BE2C (cell line): ENCODE results near the gene ZNF609.

Experiments used
- DNase-seq: peaks from one replicate; pipeline ENCODE4 v3.0.0-alpha.2; 2020
- H3K27me3 ChIP-seq: fragments of 250-450 bp; sonication (Bioruptor Pico); 2 replicates; pipeline ENCODE4 v1.5.1; 2020; ENCODE audit warnings: mild to moderate bottlenecking
- H3K36me3 ChIP-seq: fragments of 250-450 bp; sonication (Bioruptor Pico); 2 replicates; pipeline ENCODE4 v1.5.1; 2020; ENCODE audit warnings: mild to moderate bottlenecking
- H3K4me1 ChIP-seq: fragments of 250-450 bp; sonication (Bioruptor Pico); 2 replicates; pipeline ENCODE4 v1.5.1; 2020
- H3K4me3 ChIP-seq: 2 replicates; pipeline ENCODE4 v1.5.1; 2011; ENCODE audit warnings: low read depth, low read length
- H3K9me3 ChIP-seq: fragments of 250-450 bp; sonication (Bioruptor Pico); 2 replicates; pipeline ENCODE4 v1.5.1; 2020
- TF ChIP-seq, protein P1 (sequence below): IDR thresholded peaks from 2 replicates; pipeline ENCODE4 v1.5.1; 2012; ENCODE audit warnings: mild to moderate bottlenecking, low read depth, low read length

Gene ZNF609

DNA sequence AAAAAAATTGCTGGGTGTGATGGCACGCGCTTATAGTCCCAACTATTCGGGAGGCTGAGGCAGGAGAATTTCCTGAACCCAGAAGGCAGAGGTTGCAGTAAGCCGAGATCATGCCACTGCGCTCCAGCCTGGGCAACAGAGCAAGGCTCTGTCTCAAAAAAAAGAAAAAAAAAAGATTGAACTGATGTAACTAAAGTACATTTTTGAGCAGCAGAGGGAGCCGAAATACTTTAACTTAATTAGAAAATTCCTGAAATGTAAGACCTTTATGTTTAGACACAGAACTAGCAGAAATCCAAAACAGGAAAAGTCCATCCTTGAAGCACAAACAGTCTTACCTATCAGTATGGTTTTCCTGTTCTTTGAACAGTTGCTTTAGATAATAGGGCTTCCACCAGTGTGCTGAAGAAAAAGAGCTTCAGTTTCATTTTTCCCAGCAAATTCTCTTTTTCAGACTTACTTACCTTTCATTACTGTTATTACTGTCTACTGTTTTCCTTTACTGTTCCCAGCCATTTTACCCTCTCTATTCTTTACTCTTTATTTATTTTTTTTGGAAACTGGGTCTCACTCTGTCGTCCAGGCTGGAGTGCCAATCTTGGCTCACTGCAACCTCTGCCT lies 33.4 kb upstream of the ZNF609 start:
- DNase-seq: no peak
- Histone ChIP-seq H3K4me3 (no peak overlapping the region), H3K27me3 (no peaks in the 10 kb centered on the region), H3K9me3 (no peaks in the 10 kb centered on the region), H3K4me1 (no peaks in the 10 kb centered on the region), H3K36me3 (peaks cover 4% of the 10 kb centered on the region)
- TF ChIP-seq, protein P1, sequence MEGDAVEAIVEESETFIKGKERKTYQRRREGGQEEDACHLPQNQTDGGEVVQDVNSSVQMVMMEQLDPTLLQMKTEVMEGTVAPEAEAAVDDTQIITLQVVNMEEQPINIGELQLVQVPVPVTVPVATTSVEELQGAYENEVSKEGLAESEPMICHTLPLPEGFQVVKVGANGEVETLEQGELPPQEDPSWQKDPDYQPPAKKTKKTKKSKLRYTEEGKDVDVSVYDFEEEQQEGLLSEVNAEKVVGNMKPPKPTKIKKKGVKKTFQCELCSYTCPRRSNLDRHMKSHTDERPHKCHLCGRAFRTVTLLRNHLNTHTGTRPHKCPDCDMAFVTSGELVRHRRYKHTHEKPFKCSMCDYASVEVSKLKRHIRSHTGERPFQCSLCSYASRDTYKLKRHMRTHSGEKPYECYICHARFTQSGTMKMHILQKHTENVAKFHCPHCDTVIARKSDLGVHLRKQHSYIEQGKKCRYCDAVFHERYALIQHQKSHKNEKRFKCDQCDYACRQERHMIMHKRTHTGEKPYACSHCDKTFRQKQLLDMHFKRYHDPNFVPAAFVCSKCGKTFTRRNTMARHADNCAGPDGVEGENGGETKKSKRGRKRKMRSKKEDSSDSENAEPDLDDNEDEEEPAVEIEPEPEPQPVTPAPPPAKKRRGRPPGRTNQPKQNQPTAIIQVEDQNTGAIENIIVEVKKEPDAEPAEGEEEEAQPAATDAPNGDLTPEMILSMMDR: no peak

DNA sequence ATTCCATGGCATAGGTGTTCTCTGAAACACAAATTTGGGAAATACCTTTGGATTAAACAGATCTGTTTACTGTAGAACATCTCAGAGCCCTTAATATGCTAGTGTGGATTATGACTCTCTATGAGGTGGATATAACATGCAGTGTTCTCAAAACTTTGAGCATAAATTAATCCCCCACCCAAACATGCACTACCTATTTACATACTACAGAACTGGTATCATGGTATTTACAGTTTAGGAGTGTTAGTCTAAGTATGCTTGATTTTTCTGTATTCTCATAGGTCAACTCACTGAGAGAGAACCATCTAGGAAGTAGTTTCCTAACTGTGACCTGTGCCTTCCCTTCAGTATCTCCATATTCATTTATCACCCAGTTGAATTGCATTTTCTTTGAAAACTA lies 30.9 kb upstream of the ZNF609 start:
- H3K27me3 ChIP-seq: no peaks in the 10 kb centered on the region
- no peak overlapping the region for H3K4me3 ChIP-seq
- H3K36me3 ChIP-seq: peaks cover 4% of the 10 kb centered on the region
- no peak for DNase-seq
- H3K4me1 ChIP-seq: no peaks in the 10 kb centered on the region
- TF ChIP-seq, protein P1: no peak
- H3K9me3 ChIP-seq: no peaks in the 10 kb centered on the region

DNA sequence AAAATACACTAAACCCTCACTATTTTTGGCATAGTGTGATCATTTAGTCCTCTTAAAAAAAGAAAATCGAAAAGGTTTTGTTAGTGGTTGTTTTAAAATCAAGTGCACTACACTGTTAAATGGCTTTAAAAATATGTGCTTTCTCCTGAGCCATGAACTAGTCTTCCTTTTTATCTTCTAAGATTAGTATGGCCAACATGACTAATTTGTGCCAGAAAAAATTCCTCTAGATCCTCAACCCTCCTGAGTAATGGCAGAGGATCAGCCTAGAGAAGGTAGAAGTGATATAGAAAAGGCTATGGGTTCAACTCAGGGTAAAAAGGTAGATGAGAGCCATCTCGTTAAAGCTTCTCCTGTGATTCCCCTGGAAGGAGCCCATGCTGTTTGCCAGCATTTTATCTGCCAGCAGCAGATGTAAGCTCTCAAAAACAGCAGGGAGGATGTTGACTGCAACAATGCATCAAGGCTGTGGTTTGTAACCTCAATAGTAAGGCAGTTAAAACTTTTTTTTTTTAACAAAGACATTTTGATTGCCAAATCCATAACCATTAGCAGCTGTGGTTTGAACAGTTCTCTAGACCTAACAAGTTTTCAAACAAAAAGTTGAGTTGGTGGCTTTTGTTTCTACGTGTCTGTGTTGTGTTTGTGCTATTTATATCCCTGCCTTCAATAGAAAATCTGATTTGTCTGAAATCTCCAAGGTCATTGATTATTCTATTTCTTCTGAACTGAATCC lies 30.2 kb upstream of the ZNF609 start:
- H3K9me3 ChIP-seq: no peaks in the 10 kb centered on the region
- TF ChIP-seq, protein P1: no peak
- peaks cover 4% of the 10 kb centered on the region for H3K36me3 ChIP-seq
- H3K27me3 ChIP-seq: no peaks in the 10 kb centered on the region
- H3K4me3 ChIP-seq: no peak overlapping the region
- no peaks in the 10 kb centered on the region for H3K4me1 ChIP-seq
- DNase-seq: no peak

DNA sequence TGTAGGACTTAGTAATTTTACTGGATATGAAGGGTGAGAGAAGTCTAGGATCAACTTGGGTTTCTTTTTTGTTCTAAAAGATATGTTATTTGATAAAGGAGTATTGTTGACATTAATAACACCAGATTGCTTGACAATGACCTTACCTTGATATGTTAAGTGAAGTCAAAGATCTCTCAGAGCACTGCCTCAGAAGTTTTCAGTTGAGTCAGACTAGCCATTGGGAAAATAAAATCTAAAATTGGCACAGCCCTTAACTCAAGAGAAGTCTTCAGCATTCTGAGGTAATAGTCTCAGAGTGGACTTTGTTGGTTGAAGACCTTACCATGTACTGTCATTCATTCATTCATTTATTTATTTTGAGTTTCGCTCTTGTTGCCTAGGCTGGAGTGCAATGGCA lies 22.4 kb upstream of the ZNF609 start:
- Histone ChIP-seq H3K4me1 (no peaks in the 10 kb centered on the region), H3K4me3 (no peak overlapping the region), H3K27me3 (no peaks in the 10 kb centered on the region), H3K36me3 (no peaks in the 10 kb centered on the region), H3K9me3 (no peaks in the 10 kb centered on the region)
- TF ChIP-seq, protein P1: no peak
- no peak for DNase-seq

DNA sequence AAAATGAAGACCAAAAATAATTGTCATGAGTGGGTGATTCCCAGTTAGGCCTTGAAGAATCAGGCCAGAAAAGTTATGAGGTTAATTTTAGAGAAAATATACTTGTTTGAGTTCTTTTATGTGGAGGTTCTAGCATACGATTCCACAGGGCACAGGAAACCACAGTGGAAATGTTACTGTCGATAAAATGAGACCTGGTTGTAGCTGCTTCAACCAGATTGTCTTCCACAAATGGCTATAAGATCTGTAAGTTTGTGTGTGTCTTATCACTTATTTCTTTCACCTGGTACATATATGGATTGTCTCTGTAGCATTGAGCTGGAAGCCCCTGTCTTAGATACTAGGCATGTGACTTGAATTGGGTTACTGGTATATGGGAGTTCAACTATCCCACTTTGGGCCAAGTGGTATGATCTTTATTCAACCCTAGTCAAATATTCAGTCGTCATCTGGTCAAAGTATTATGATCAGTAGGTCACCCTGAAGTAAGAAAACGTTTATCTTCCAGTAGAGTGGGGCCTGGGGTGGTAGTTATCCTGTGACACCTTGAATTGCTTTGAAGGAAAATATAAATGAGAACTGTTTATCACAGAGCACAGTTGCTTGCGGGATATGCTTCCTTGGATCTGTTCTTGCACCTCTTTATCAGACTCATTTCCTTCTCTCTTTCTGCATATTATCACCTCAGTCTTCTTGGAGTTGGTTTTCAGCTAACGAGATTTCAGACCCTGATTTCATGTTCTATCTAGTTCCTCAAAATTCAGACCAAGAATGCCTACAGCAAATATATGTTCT lies 21.5 kb upstream of the ZNF609 start:
- TF ChIP-seq, protein P1: no peak
- no peak overlapping the region for H3K4me3 ChIP-seq
- H3K9me3 ChIP-seq: no peaks in the 10 kb centered on the region
- H3K27me3 ChIP-seq: no peaks in the 10 kb centered on the region
- DNase-seq: no peak
- no peaks in the 10 kb centered on the region for H3K36me3 ChIP-seq
- H3K4me1 ChIP-seq: no peaks in the 10 kb centered on the region; the same call in 1 of the 2 replicates
